PC-3 (cell line): ENCODE data around the gene SNED1. TPM values are rescaled to one million over a fixed set of nuclear protein-coding genes. Genes with fewer than 3 reads are reported as not detected.
"Not testable (repeated sequence)": the region's sequence is repeated elsewhere in the genome, so short reads cannot be mapped to it uniquely, and the experiment has no call there.

ENCODE experiments used
- ATAC-seq: fragments of 200-7000 bp; cut with Tn5 transposase; 2 replicates; pipeline ENCODE4 v1.9.1; 2020; ENCODE audit warnings: mild to moderate bottlenecking, moderate library complexity
- BruUV-seq: library from RNA; stranded (reverse); fragments of 400-500 nt; replicated peaks from 2 replicates; lab custom pipeline; 2021; lab: Mats Ljungman, UMichigan
- CTCF ChIA-PET: fragments of 300-600 bp; sonication (Branson Sonifier 250); formaldehyde crosslinking; loops from one replicate; lab custom pipeline; 2022; ENCODE audit warnings: antibody characterized with exemption; lab: Charles Lee
- POLR2A ChIA-PET: fragments of 300-600 bp; sonication (Branson Sonifier 250); formaldehyde crosslinking; loops from one replicate; lab custom pipeline; 2022; ENCODE audit warnings: antibody characterized with exemption; ENCODE audit not compliant: unreplicated experiment; lab: Charles Lee
- DNase-seq: peaks from one replicate; pipeline ENCODE4 v3.0.0-alpha.2; 2015
- H2AFZ ChIP-seq: fragments of 300-600 bp; sonication (generic); 2 replicates; pipeline ENCODE4 v1.6.0; 2016; ENCODE audit warnings: antibody characterized with exemption, low read length
- H3F3A ChIP-seq: fragments of 300-600 bp; sonication (generic); one replicate; pipeline ENCODE4 v1.6.0; 2017; ENCODE audit warnings: antibody characterized with exemption, low read length, control low read depth, mild to moderate bottlenecking; ENCODE audit not compliant: unreplicated experiment
- H3K27ac ChIP-seq: fragments of 300-600 bp; sonication (generic); 2 replicates; pipeline ENCODE4 v1.5.1; 2016; ENCODE audit warnings: mild to moderate bottlenecking, low read length
- H3K27me3 ChIP-seq: fragments of 300-600 bp; sonication (generic); 2 replicates; pipeline ENCODE4 v1.6.1; 2016; ENCODE audit warnings: low read length, mixed read lengths
- H3K36me3 ChIP-seq: fragments of 300-600 bp; sonication (generic); 2 replicates; pipeline ENCODE4 v1.6.1; 2016; ENCODE audit warnings: low read depth, mixed run types, low read length, mixed read lengths
- H3K4me1 ChIP-seq: fragments of 300-600 bp; sonication (generic); 2 replicates; pipeline ENCODE4 v1.5.1; 2016; ENCODE audit warnings: low read length; ENCODE audit not compliant: insufficient read depth
- H3K4me2 ChIP-seq: fragments of 300-600 bp; sonication (generic); 2 replicates; pipeline ENCODE4 v1.6.0; 2016; ENCODE audit warnings: low read length
- H3K4me3 ChIP-seq: fragments of 300-600 bp; sonication (generic); 2 replicates; pipeline ENCODE4 v1.5.1; 2016; ENCODE audit warnings: mild to moderate bottlenecking, low read length, mixed read lengths
- H3K79me2 ChIP-seq: fragments of 300-600 bp; sonication (generic); 2 replicates; pipeline ENCODE4 v1.6.1; 2017; ENCODE audit warnings: low read length, mixed read lengths
- H3K9ac ChIP-seq: fragments of 300-600 bp; sonication (generic); 2 replicates; pipeline ENCODE4 v1.6.0; 2016; ENCODE audit warnings: mild to moderate bottlenecking, low read length
- H3K9me2 ChIP-seq: fragments of 300-600 bp; sonication (generic); replicated peaks from 2 replicates; pipeline ENCODE4 v1.6.1; 2016; ENCODE audit warnings: mixed run types, low read length, mixed read lengths
- H3K9me3 ChIP-seq: fragments of 300-600 bp; sonication (generic); 2 replicates; pipeline ENCODE4 v1.6.1; 2016; ENCODE audit warnings: low read length, mixed read lengths
- H4K20me1 ChIP-seq: fragments of 300-600 bp; sonication (generic); 2 replicates; pipeline ENCODE4 v1.6.1; 2016; ENCODE audit warnings: low read length, mixed read lengths
- EZH2 ChIP-seq: fragments of 300-600 bp; sonication (generic); IDR thresholded peaks from one replicate; pipeline ENCODE4 v1.6.1; 2017; ENCODE audit warnings: antibody characterized with exemption, mild to moderate bottlenecking, low read length; ENCODE audit not compliant: unreplicated experiment
- EZH2phosphoT487 ChIP-seq: fragments of 300-600 bp; sonication (generic); IDR thresholded peaks from 2 replicates; pipeline ENCODE4 v1.6.1; 2018; ENCODE audit warnings: mild to moderate bottlenecking, antibody characterized with exemption, low read length, borderline replicate concordance
- intact Hi-C: fragments of 100-400 bp; cut with micrococcal nuclease; formaldehyde crosslinking; loops from 2 replicates; pipeline ENCODE4 v1.9.0; 2023
- total RNA-seq: library from RNA; depleted of rRNA; stranded (reverse); fragments of >200 nt; gene quantifications from 2 replicates; pipeline ENCODE4 v1.2.3, GENCODE V29; 2014
- TF ChIP-seq, protein P1 (sequence below): fragments of 300-600 bp; sonication (generic); conservative IDR thresholded peaks from 2 replicates; pipeline ENCODE4 v1.5.1; 2017; ENCODE audit warnings: antibody characterized with exemption, low read depth, mild to moderate bottlenecking, low read length

Gene SNED1
- total RNA-seq, 1 experiment from 2014 or later = 0.66 TPM

DNA sequence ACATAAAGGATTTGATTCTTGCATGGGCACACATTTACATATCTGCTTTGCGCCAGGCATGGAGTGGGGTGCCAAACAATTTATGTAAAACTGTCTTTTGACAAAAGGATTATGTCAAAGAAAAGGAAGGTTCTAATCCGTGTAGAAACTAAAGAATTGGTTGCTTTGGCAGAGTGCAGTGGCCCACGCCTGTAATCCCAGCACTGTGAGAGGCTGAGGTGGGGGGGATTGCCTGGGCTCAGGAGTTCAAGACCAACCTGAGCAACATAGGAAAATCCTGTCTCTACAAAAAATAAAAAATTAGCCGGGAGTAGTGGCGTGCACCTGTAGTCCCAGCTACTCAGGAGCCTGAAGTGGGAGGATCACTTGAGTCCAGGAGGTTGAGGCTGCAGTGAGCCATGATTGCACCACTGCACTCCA, 104.8 kb downstream of the SNED1 start:
- Histone ChIP-seq H3K9me3 (no peaks in the 10 kb centered on the region), H4K20me1 (no peaks in the 10 kb centered on the region), H3K36me3 (no peaks in the 10 kb centered on the region), H3K4me3 (peak overlapping the region; percentile 80), H3K9me2 (no peaks in the 10 kb centered on the region), H2AFZ (peak overlapping the region; percentile 77; the same call in 1 of the 2 replicates), H3K9ac (peak overlapping the region; percentile 81; the same call in 1 of the 2 replicates), H3K4me1 (no peaks in the 10 kb centered on the region), H3K27ac (no peak overlapping the region), H3K27me3 (no peaks in the 10 kb centered on the region), H3F3A (no peaks in the 10 kb centered on the region), H3K79me2 (peaks cover 13% of the 10 kb centered on the region), H3K4me2 (peak overlapping the region; percentile 84)
- TF ChIP-seq EZH2phosphoT487 = no peak
- CTCF ChIA-PET = no interaction called here
- ATAC-seq = no peak
- no TSS peak for BruUV-seq
- intact Hi-C loops = no loop called here
- no peak for DNase-seq
- POLR2A ChIA-PET = no interaction called here

DNA sequence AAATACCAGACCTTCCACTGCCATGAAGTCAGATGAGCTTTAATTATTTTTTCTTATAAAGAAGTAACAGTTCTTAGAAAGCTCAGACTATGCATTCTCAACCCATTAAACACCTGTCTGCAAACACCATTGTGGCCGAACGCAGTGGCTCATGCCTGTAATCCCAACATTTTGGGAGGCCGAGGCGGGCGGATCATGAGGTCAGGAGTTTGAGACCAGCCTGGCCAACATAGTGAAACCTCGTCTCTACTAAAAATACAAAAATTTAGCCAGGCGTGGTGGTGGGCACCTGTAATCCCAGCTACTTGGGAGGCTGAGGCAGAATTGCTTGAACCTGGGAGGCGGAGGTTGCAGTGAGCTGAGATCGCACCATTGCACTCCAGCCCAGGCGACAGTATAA, 106.2 kb downstream of the SNED1 start:
- H2AFZ ChIP-seq, H3K4me1 ChIP-seq, intact Hi-C loops, H3K9me3 ChIP-seq, H3F3A ChIP-seq, BruUV-seq, H4K20me1 ChIP-seq, H3K9ac ChIP-seq, H3K4me3 ChIP-seq, H3K27ac ChIP-seq, H3K27me3 ChIP-seq, H3K4me2 ChIP-seq, DNase-seq, H3K9me2 ChIP-seq, H3K36me3 ChIP-seq, CTCF ChIA-PET, ATAC-seq, POLR2A ChIA-PET: not testable (repeated sequence)
- H3K79me2 ChIP-seq = peaks cover 13% of the 10 kb centered on the region

DNA sequence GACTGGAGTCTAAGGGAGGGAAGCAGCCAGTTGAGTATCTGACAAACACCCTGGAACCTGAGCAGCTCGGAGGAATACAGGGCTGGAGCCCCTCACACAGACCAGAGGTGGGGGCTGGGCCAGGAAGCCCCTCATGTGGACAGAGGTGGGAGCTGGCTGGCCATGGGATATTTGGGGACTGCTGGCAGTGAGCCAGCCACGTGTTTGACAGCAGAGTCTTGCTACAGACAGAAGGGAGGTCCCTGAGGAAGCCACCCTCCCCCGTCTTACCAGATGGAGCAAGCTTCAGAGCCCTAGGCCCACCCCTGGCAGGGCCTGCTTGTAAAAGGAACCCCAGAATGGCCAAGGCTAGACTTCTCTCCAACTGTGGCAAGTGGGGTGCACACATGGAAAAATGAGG, 107.2 kb downstream of the SNED1 start:
- CTCF ChIA-PET = no interaction called here
- H3K9ac ChIP-seq = no peak overlapping the region
- H3K36me3 ChIP-seq = no peaks in the 10 kb centered on the region
- DNase-seq = no peak
- H3K4me2 ChIP-seq = no peak overlapping the region
- no peaks in the 10 kb centered on the region for H3F3A ChIP-seq
- no peak overlapping the region for H2AFZ ChIP-seq
- BruUV-seq = no TSS peak
- no peak overlapping the region for H3K4me3 ChIP-seq
- no peaks in the 10 kb centered on the region for H3K9me3 ChIP-seq
- no peak overlapping the region for H3K27ac ChIP-seq
- POLR2A ChIA-PET = no interaction called here
- no peak for ATAC-seq
- peaks cover 11% of the 10 kb centered on the region for H3K79me2 ChIP-seq
- no peaks in the 10 kb centered on the region for H4K20me1 ChIP-seq
- intact Hi-C loops = no loop called here
- TF ChIP-seq, protein P1, sequence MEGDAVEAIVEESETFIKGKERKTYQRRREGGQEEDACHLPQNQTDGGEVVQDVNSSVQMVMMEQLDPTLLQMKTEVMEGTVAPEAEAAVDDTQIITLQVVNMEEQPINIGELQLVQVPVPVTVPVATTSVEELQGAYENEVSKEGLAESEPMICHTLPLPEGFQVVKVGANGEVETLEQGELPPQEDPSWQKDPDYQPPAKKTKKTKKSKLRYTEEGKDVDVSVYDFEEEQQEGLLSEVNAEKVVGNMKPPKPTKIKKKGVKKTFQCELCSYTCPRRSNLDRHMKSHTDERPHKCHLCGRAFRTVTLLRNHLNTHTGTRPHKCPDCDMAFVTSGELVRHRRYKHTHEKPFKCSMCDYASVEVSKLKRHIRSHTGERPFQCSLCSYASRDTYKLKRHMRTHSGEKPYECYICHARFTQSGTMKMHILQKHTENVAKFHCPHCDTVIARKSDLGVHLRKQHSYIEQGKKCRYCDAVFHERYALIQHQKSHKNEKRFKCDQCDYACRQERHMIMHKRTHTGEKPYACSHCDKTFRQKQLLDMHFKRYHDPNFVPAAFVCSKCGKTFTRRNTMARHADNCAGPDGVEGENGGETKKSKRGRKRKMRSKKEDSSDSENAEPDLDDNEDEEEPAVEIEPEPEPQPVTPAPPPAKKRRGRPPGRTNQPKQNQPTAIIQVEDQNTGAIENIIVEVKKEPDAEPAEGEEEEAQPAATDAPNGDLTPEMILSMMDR = no peak
- TF ChIP-seq EZH2 = no peak
- no peak for TF ChIP-seq EZH2phosphoT487
- H3K27me3 ChIP-seq = no peaks in the 10 kb centered on the region
- no peaks in the 10 kb centered on the region for H3K9me2 ChIP-seq
- H3K4me1 ChIP-seq = no peaks in the 10 kb centered on the region
